B cell (primary cell): ENCODE measurements around the gene MMP11. TPM values are rescaled to one million over a fixed set of nuclear protein-coding genes. Genes with fewer than 3 reads are reported as not detected.
A peak's percentile ranks its signal among the peaks of the same experiment; 100 is the strongest.

Source experiments
- ATAC-seq: fragments of 200-7000 bp; cut with Tn5 transposase; one replicate; pipeline ENCODE4 v1.10.0; 2021; ENCODE audit warnings: low read depth, mild to moderate bottlenecking, moderate number of reproducible peaks, moderate library complexity
- CTCF ChIA-PET: fragments of 350-600 bp; sonication (Branson Sonifier 250); formaldehyde crosslinking; loops from one replicate; lab custom pipeline; 2021; ENCODE audit warnings: antibody characterized with exemption, inconsistent platforms; lab: Charles Lee
- POLR2A ChIA-PET: fragments of 350-600 bp; sonication (Branson Sonifier 250); formaldehyde crosslinking; loops from one replicate; lab custom pipeline; 2021; ENCODE audit warnings: antibody characterized with exemption; lab: Charles Lee
- DNase-seq: peaks from one replicate; pipeline ENCODE4 v3.0.0; 2013
- H2AFZ ChIP-seq: 2 replicates; pipeline ENCODE4 v1.6.1; 2012; ENCODE audit warnings: mild to moderate bottlenecking, low read depth, low read length; ENCODE audit not compliant: insufficient read depth, poor library complexity, severe bottlenecking
- H3K27ac ChIP-seq, 2 donors: 1 replicate in 1 of 2; 2 replicates in 1 of 2; pipeline ENCODE4 v1.5.1; 2012 to 2013; ENCODE audit warnings: low read length in 2 of 2, mild to moderate bottlenecking in 2 of 2, moderate library complexity in 1 of 2
- H3K27me3 ChIP-seq, 4 experiments: fragments of 200-600 bp in 1 of 4; sonication (generic) in 1 of 4; replicated peaks in 1 of 4; 1 replicate in 2 of 4; 2 replicates in 2 of 4; pipeline versions ENCODE4 v1.6.1 to v1.7.0; 2013 to 2016; ENCODE audit warnings: low read length in 3 of 4, mild to moderate bottlenecking in 2 of 4, mixed read lengths in 1 of 4, moderate library complexity in 1 of 4; ENCODE audit not compliant: insufficient read depth in 4 of 4, control insufficient read depth in 3 of 4; ENCODE audit errors: control extremely low read depth in 1 of 4
- H3K36me3 ChIP-seq, 2 experiments: replicated peaks in 1 of 2; 1 replicate in 1 of 2; 2 replicates in 1 of 2; pipeline versions ENCODE4 v1.6.1 to v1.7.1; 2013; ENCODE audit warnings: low read length in 1 of 2; ENCODE audit not compliant: insufficient read depth in 2 of 2, control insufficient read depth in 1 of 2; ENCODE audit errors: control extremely low read depth in 1 of 2, extremely low read depth in 1 of 2
- H3K4me1 ChIP-seq, 2 donors: fragments of 200-600 bp in 1 of 2; sonication (generic) in 1 of 2; 1 replicate in 1 of 2; 2 replicates in 1 of 2; pipeline versions ENCODE4 v1.5.1 to v1.6.1; 2013 to 2017; ENCODE audit warnings: low read length in 2 of 2; ENCODE audit not compliant: control insufficient read depth in 2 of 2, insufficient read depth in 2 of 2
- H3K4me2 ChIP-seq: replicated peaks from 2 replicates; pipeline ENCODE3; 2012; ENCODE audit warnings: mild to moderate bottlenecking, low read depth, low read length; ENCODE audit not compliant: poor library complexity, severe bottlenecking
- H3K4me3 ChIP-seq, 5 experiments: fragments of 200-600 bp in 1 of 5; sonication (generic) in 1 of 5; 1 replicate in 3 of 5; 2 replicates in 2 of 5; pipeline versions ENCODE4 v1.5.1 to v1.7.0; 2011 to 2016; ENCODE audit warnings: low read length in 4 of 5, mild to moderate bottlenecking in 4 of 5, low read depth in 2 of 5, control low read depth in 1 of 5, moderate library complexity in 1 of 5; ENCODE audit not compliant: insufficient read depth in 1 of 5; ENCODE audit errors: control extremely low read depth in 1 of 5, extremely low read depth in 1 of 5
- H3K79me2 ChIP-seq: fragments of 200-600 bp; sonication (generic); one replicate; pipeline ENCODE4 v1.6.0; 2016; ENCODE audit warnings: low read length; ENCODE audit not compliant: control insufficient read depth, insufficient read depth
- H3K9ac ChIP-seq: fragments of 200-600 bp; sonication (generic); 2 replicates; pipeline ENCODE4 v1.6.1; 2017; ENCODE audit warnings: mild to moderate bottlenecking, low read length, moderate library complexity
- H3K9me3 ChIP-seq, 3 donors: one replicate each; pipeline versions ENCODE4 v1.6.1 to v1.7.1; 2013; ENCODE audit warnings: low read length in 2 of 3; ENCODE audit not compliant: control insufficient read depth in 2 of 3, insufficient read depth in 1 of 3; ENCODE audit errors: control extremely low read depth in 1 of 3
- H4K20me1 ChIP-seq: 2 replicates; pipeline ENCODE4 v1.6.0; 2012; ENCODE audit warnings: mild to moderate bottlenecking, low read length; ENCODE audit not compliant: insufficient read depth, control insufficient read depth, poor library complexity, severe bottlenecking
- H3K27ac Mint-ChIP-seq: one replicate; pipeline ENCODE4 v1.8.0; 2021; ENCODE audit warnings: mixed read lengths
- H3K27me3 Mint-ChIP-seq: one replicate; pipeline ENCODE4 v1.8.0; 2021; ENCODE audit warnings: mixed read lengths
- H3K4me1 Mint-ChIP-seq: one replicate; pipeline ENCODE4 v1.8.0; 2021; ENCODE audit warnings: mixed read lengths
- H3K4me3 Mint-ChIP-seq: one replicate; pipeline ENCODE4 v1.8.0; 2021; ENCODE audit warnings: mixed read lengths
- H3K9me3 Mint-ChIP-seq: one replicate; pipeline ENCODE4 v1.8.0; 2022; ENCODE audit warnings: mixed read lengths; ENCODE audit not compliant: insufficient read depth
- EZH2 ChIP-seq: IDR thresholded peaks from 2 replicates; pipeline ENCODE4 v1.6.1; 2012; ENCODE audit warnings: borderline replicate concordance, low read depth, mild to moderate bottlenecking, moderate library complexity, low read length; ENCODE audit not compliant: insufficient read depth, poor library complexity, severe bottlenecking
- WGBS: methylation state at CpG from one replicate; pipeline ENCODE4 v1.1.5; 2013; ENCODE audit warnings: missing lambda C conversion rate; ENCODE audit not compliant: insufficient coverage; 5-methylcytosine and 5-hydroxymethylcytosine counted together
- intact Hi-C: fragments of 100-400 bp; cut with micrococcal nuclease; formaldehyde crosslinking; loops from one replicate; pipeline ENCODE4 v1.10.0; 2022
- polyA plus RNA-seq: library from polyadenylated mRNA; depleted of rRNA; stranded (reverse); fragments of >200 nt; gene quantifications from 2 replicates; pipeline ENCODE4 v1.2.3, GENCODE V29; 2012
- total RNA-seq, 2 donors: library from RNA; stranded (reverse); fragments of 120-200 nt in 1 of 2; gene quantifications; 1 replicate in 1 of 2; 2 replicates in 1 of 2; pipeline versions ENCODE4 v1.2.3 to v1.2.4, GENCODE V29; 2013 to 2022
- TF ChIP-seq, protein P1 (sequence below): fragments of 200-600 bp; IDR thresholded peaks from one replicate; pipeline ENCODE4 v1.8.0; 2022; ENCODE audit warnings: antibody characterized with exemption, mild to moderate bottlenecking

The MMP11 gene
- total and polyA plus RNA-seq, 2 donors (not counting 1 experiment from before 2014, with no cell fraction given), result 11.6 to 19.0 TPM

DNA sequence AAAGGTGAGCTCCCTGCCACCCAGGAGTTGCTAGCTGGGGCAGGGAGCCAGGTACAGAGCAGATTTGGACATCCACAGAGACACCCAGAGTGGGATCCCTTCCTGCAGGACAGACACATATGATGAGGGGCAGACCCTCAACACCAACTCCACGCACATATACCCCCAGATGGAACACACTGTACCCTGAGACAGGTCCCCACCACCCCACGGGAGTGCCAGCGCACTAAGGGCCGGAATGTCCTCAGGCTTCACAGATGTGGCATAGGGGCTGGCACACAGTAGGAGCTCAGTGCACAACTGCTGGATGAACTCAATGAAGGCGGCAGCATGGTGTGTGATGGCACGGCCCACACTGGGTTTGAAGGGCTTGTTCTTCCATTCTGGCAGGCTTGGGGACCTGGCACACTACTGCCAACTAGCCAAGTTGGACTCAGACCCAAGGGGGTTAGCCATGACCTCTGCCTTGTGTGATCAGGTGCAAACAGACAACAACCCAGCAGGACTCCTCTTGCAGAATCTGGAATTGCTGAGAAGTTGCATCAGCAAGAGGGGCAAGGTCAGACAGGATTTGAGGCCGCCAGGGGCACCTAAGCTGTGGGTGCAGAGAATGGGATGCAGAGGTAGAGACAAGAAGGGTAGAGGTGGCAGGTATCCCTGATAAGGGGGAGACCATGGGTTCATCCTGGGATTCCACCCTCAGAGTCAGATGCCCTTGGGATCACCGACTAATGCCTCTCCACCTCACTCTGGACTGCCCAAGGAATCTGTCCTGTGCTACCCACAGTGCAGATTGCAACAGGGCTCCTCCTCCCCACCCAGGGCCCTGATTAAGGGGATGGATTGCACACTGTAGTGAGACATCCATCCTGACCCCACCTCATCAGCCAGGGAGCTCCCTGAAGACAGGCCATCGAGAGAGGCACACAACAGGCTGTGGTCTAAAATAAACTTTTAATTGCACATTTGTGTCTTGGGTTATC is 7.5 kb upstream of the MMP11 start:
- Histone ChIP-seq H3K79me2 (peaks cover 27% of the 10 kb centered on the region), H3K4me3 (no peak overlapping the region), H4K20me1 (peaks cover 14% of the 10 kb centered on the region), H3K27me3 (no peaks in the 10 kb centered on the region), H2AFZ (no peak overlapping the region), H3K27ac (peak overlapping the region in 1 of 2 donors; percentile 73), H3K4me2 (peak overlapping the region; percentile 92), H3K9ac (no peak overlapping the region), H3K9me3 (no peaks in the 10 kb centered on the region), H3K4me1 (peaks cover 52 to 70% of the 10 kb centered on the region in 2 donors), H3K36me3 (no peaks in the 10 kb centered on the region)
- intact Hi-C loops, result loop anchor here (5.0 kb wide), 1 partner anchor 223 kb away; no protein-coding TSS in a partner anchor
- H3K4me1 Mint-ChIP-seq, result peaks cover 62% of the 10 kb centered on the region
- no peak for DNase-seq
- peak overlapping the region; percentile 80 for H3K27ac Mint-ChIP-seq
- H3K27me3 Mint-ChIP-seq, result no peaks in the 10 kb centered on the region
- ChIA-PET POLR2A (interaction anchor here (0.5 to 14.3 kb wide), 4 partner anchors 8 to 92 kb away, joined by 3 to 174 read pairs (median 5); partner anchors contain the start of genes SLC2A11, VPREB3 and ZNF70), CTCF (interaction anchor here (1.1 to 12.8 kb wide), 6 partner anchors 11 to 82 kb away, joined by 3 to 188 read pairs (median 6); partner anchors contain the start of genes VPREB3 and ZNF70)
- peak overlapping the region; percentile 45 for H3K4me3 Mint-ChIP-seq
- no peaks in the 10 kb centered on the region for H3K9me3 Mint-ChIP-seq
- no peak for ATAC-seq
- WGBS, result 98% methylated on average over 7 of the region's 9 CpGs
- TF ChIP-seq, protein P1, sequence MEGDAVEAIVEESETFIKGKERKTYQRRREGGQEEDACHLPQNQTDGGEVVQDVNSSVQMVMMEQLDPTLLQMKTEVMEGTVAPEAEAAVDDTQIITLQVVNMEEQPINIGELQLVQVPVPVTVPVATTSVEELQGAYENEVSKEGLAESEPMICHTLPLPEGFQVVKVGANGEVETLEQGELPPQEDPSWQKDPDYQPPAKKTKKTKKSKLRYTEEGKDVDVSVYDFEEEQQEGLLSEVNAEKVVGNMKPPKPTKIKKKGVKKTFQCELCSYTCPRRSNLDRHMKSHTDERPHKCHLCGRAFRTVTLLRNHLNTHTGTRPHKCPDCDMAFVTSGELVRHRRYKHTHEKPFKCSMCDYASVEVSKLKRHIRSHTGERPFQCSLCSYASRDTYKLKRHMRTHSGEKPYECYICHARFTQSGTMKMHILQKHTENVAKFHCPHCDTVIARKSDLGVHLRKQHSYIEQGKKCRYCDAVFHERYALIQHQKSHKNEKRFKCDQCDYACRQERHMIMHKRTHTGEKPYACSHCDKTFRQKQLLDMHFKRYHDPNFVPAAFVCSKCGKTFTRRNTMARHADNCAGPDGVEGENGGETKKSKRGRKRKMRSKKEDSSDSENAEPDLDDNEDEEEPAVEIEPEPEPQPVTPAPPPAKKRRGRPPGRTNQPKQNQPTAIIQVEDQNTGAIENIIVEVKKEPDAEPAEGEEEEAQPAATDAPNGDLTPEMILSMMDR, result no peak
- TF ChIP-seq EZH2, result no peak
